HepG2 (cell line): ENCODE data around the gene PLD2. TPM values are rescaled to one million over a fixed set of nuclear protein-coding genes. Genes with fewer than 3 reads are reported as not detected.

Experiments
- FOXO1 ChIP-seq: sonication (generic); formaldehyde crosslinking; IDR thresholded peaks from 2 replicates; pipeline ENCODE4 v1.4.0; 2020; ENCODE audit warnings: missing genetic modification reagents
- JDP2 ChIP-seq: sonication (generic); formaldehyde crosslinking; IDR thresholded peaks from 2 replicates; pipeline ENCODE4 v1.8.1; 2022; ENCODE audit warnings: missing genetic modification reagents, borderline replicate concordance
- KAT7 ChIP-seq: IDR thresholded peaks from 2 replicates; pipeline ENCODE4 v1.6.1; 2018; ENCODE audit warnings: borderline replicate concordance, missing compliant biosample characterization
- MED13 ChIP-seq: sonication (generic); formaldehyde crosslinking; IDR thresholded peaks from 2 replicates; pipeline ENCODE4 v1.5.0; 2020; ENCODE audit warnings: missing genetic modification reagents
- MED8 ChIP-seq: sonication (generic); formaldehyde crosslinking; IDR thresholded peaks from 2 replicates; pipeline ENCODE4 v1.8.1; 2023; ENCODE audit warnings: mild to moderate bottlenecking, missing genetic modification reagents; ENCODE audit not compliant: insufficient replicate concordance
- RAD21 ChIP-seq: fragments of 450-650 bp; formaldehyde crosslinking; IDR thresholded peaks from 2 replicates; pipeline ENCODE4 v1.5.0; 2020; ENCODE audit warnings: mild to moderate bottlenecking
- TAF15 ChIP-seq: fragments of 200-400 bp; formaldehyde crosslinking; IDR thresholded peaks from one replicate; pipeline ENCODE4 v1.6.1; 2018; ENCODE audit warnings: mild to moderate bottlenecking, low read depth, low read length; ENCODE audit not compliant: poor library complexity, severe bottlenecking
- THAP11 ChIP-seq: IDR thresholded peaks from 2 replicates; pipeline ENCODE4 v1.6.1; 2016; ENCODE audit warnings: missing biosample characterization, missing genetic modification reagents
- ZFP82 ChIP-seq: sonication (generic); formaldehyde crosslinking; IDR thresholded peaks from 2 replicates; pipeline ENCODE4 v1.5.1; 2020; ENCODE audit warnings: mild to moderate bottlenecking, missing genetic modification reagents, borderline replicate concordance
- ZNF331 ChIP-seq: sonication (generic); formaldehyde crosslinking; IDR thresholded peaks from 2 replicates; pipeline ENCODE4 v1.4.0; 2020; ENCODE audit warnings: missing genetic modification reagents
- ZNF672 ChIP-seq: sonication (generic); formaldehyde crosslinking; IDR thresholded peaks from 2 replicates; pipeline ENCODE4 v1.8.1; 2022; ENCODE audit warnings: missing genetic modification reagents
- ZSCAN25 ChIP-seq: sonication (generic); formaldehyde crosslinking; IDR thresholded peaks from 2 replicates; pipeline ENCODE4 v1.8.0; 2022; ENCODE audit warnings: mild to moderate bottlenecking, missing genetic modification reagents
- polyA plus RNA-seq, 8 experiments: library from polyadenylated mRNA; depleted of rRNA in 3 of 8; stranded (reverse) in 7 of 8; unstranded in 1 of 8; fragments of >200 nt; fragmentation: Illumina TruSeq in 4 of 8; extraction: Trizol in 4 of 8; gene quantifications; 2 replicates each; pipeline versions ENCODE4 v1.2.1 to v1.2.3, GENCODE V29; 2011 to 2016; ENCODE audit warnings: low read depth in 4 of 8, missing spikeins in 1 of 8, mixed read lengths in 1 of 8; ENCODE audit not compliant: insufficient read depth in 1 of 8
- total RNA-seq, 5 experiments: library from RNA; depleted of rRNA; stranded (reverse); fragments of >200 nt; fragmentation: Illumina TruSeq; extraction: Trizol; gene quantifications; 2 replicates each; pipeline ENCODE4 v1.2.3, GENCODE V29; 2016; ENCODE audit warnings: low read depth in 1 of 5
- TF ChIP-seq, protein P1 (sequence below): sonication (generic); formaldehyde crosslinking; IDR thresholded peaks from 2 replicates; pipeline ENCODE4 v1.5.0; 2020; ENCODE audit warnings: mild to moderate bottlenecking, missing genetic modification reagents
- TF ChIP-seq, protein P2 (sequence below): sonication (generic); formaldehyde crosslinking; conservative IDR thresholded peaks from 2 replicates; pipeline ENCODE4 v1.8.1; 2023; ENCODE audit warnings: missing genetic modification reagents
- TF ChIP-seq, protein P3 (sequence below): IDR thresholded peaks from 2 replicates; pipeline ENCODE4 v1.6.1; 2016; ENCODE audit warnings: missing genetic modification reagents, missing compliant biosample characterization
- TF ChIP-seq, protein P4 (sequence below): sonication (generic); formaldehyde crosslinking; IDR thresholded peaks from 2 replicates; pipeline ENCODE4 v1.5.1; 2020; ENCODE audit warnings: mild to moderate bottlenecking, missing genetic modification reagents, moderate library complexity
- TF ChIP-seq, protein P5 (sequence below): sonication (generic); formaldehyde crosslinking; IDR thresholded peaks from 2 replicates; pipeline ENCODE4 v1.5.1; 2020; ENCODE audit warnings: mild to moderate bottlenecking, missing genetic modification reagents, moderate library complexity
- TF ChIP-seq, protein P6 (sequence below): sonication (generic); formaldehyde crosslinking; IDR thresholded peaks from 2 replicates; pipeline ENCODE4 v1.5.0; 2020; ENCODE audit warnings: missing genetic modification reagents

Gene PLD2
- total and polyA plus RNA-seq, 2 of the 13 experiments (the other 11 are each of a cell fraction or from before 2014, with no cell fraction given) = 13.4 to 29.7 TPM

DNA sequence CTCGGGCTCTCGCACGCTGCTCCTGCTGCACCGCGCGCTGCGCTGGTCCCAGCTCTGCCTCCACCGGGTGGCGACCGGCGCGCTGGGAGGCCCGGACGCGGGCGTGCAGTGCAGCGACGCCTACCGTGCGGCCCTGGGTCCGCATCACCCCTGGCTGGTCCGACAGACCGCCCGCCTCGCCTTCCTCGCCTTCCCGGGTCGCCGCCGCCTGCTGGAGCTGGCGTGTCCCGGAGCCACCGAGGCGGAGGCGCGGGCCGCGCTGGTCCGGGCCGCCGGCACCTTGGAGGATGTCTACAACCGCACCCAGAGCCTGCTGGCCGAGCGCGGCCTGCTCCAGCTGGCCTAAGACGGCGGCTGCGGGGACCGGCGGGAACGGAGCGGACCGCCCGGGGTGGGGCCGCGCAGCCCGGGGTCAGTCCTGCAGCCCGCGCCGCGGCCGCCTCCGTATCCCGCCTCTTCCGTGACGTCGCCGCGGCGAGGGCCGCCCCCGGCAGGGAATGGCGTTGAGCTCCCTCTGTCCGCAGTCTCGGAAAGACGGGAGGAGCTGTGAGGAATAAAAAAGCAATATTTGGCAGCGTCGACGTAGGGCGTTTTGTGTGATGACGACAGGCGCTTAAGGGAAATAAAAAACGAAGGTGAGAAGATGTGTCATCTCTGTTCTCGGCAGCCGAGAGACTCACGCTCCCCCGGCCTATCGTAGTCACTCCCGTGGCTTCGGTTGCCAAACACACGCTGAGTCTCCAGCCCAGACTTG, 16.8 kb upstream of the PLD2 start (continued):
- TF ChIP-seq, protein P1, sequence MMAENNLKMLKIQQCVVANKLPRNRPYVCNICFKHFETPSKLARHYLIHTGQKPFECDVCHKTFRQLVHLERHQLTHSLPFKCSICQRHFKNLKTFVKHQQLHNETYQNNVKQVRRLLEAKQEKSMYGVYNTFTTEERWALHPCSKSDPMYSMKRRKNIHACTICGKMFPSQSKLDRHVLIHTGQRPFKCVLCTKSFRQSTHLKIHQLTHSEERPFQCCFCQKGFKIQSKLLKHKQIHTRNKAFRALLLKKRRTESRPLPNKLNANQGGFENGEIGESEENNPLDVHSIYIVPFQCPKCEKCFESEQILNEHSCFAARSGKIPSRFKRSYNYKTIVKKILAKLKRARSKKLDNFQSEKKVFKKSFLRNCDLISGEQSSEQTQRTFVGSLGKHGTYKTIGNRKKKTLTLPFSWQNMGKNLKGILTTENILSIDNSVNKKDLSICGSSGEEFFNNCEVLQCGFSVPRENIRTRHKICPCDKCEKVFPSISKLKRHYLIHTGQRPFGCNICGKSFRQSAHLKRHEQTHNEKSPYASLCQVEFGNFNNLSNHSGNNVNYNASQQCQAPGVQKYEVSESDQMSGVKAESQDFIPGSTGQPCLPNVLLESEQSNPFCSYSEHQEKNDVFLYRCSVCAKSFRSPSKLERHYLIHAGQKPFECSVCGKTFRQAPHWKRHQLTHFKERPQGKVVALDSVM (CRISPR knock-in tag) = peak; percentile 88
- TF ChIP-seq TAF15 = no peak
- TF ChIP-seq ZFP82 (CRISPR knock-in tag) = no peak
- peak; percentile 98 for TF ChIP-seq RAD21
- TF ChIP-seq ZNF331 = peak; percentile 54; the same call in 1 of the 2 replicates
- peak; percentile 81; the same call in 1 of the 2 replicates for TF ChIP-seq ZNF672 (CRISPR knock-in tag)
- TF ChIP-seq ZSCAN25 (CRISPR knock-in tag) = peak; percentile 50; the same call in 1 of the 2 replicates
- peak; percentile 16; the same call in 1 of the 2 replicates for TF ChIP-seq MED13 (CRISPR knock-in tag)
- TF ChIP-seq FOXO1 = peak; percentile 33; the same call in 1 of the 2 replicates
- peak; percentile 6 for TF ChIP-seq MED8
- TF ChIP-seq, protein P2, sequence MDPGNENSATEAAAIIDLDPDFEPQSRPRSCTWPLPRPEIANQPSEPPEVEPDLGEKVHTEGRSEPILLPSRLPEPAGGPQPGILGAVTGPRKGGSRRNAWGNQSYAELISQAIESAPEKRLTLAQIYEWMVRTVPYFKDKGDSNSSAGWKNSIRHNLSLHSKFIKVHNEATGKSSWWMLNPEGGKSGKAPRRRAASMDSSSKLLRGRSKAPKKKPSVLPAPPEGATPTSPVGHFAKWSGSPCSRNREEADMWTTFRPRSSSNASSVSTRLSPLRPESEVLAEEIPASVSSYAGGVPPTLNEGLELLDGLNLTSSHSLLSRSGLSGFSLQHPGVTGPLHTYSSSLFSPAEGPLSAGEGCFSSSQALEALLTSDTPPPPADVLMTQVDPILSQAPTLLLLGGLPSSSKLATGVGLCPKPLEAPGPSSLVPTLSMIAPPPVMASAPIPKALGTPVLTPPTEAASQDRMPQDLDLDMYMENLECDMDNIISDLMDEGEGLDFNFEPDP (CRISPR knock-in tag) = no peak
- TF ChIP-seq, protein P3, sequence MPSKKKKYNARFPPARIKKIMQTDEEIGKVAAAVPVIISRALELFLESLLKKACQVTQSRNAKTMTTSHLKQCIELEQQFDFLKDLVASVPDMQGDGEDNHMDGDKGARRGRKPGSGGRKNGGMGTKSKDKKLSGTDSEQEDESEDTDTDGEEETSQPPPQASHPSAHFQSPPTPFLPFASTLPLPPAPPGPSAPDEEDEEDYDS (CRISPR knock-in tag) = no peak; the same call in 1 of the 2 replicates
- TF ChIP-seq, protein P4, sequence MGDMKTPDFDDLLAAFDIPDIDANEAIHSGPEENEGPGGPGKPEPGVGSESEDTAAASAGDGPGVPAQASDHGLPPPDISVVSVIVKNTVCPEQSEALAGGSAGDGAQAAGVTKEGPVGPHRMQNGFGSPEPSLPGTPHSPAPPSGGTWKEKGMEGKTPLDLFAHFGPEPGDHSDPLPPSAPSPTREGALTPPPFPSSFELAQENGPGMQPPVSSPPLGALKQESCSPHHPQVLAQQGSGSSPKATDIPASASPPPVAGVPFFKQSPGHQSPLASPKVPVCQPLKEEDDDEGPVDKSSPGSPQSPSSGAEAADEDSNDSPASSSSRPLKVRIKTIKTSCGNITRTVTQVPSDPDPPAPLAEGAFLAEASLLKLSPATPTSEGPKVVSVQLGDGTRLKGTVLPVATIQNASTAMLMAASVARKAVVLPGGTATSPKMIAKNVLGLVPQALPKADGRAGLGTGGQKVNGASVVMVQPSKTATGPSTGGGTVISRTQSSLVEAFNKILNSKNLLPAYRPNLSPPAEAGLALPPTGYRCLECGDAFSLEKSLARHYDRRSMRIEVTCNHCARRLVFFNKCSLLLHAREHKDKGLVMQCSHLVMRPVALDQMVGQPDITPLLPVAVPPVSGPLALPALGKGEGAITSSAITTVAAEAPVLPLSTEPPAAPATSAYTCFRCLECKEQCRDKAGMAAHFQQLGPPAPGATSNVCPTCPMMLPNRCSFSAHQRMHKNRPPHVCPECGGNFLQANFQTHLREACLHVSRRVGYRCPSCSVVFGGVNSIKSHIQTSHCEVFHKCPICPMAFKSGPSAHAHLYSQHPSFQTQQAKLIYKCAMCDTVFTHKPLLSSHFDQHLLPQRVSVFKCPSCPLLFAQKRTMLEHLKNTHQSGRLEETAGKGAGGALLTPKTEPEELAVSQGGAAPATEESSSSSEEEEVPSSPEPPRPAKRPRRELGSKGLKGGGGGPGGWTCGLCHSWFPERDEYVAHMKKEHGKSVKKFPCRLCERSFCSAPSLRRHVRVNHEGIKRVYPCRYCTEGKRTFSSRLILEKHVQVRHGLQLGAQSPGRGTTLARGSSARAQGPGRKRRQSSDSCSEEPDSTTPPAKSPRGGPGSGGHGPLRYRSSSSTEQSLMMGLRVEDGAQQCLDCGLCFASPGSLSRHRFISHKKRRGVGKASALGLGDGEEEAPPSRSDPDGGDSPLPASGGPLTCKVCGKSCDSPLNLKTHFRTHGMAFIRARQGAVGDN (CRISPR knock-in tag) = peak; percentile 90
- TF ChIP-seq THAP11 (CRISPR knock-in tag) = peak; percentile 79; the same call in 1 of the 2 replicates
- TF ChIP-seq, protein P5, sequence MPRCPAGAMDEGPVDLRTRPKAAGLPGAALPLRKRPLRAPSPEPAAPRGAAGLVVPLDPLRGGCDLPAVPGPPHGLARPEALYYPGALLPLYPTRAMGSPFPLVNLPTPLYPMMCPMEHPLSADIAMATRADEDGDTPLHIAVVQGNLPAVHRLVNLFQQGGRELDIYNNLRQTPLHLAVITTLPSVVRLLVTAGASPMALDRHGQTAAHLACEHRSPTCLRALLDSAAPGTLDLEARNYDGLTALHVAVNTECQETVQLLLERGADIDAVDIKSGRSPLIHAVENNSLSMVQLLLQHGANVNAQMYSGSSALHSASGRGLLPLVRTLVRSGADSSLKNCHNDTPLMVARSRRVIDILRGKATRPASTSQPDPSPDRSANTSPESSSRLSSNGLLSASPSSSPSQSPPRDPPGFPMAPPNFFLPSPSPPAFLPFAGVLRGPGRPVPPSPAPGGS (CRISPR knock-in tag) = peak; percentile 61; the same call in 1 of the 2 replicates
- peak; percentile 70; the same call in 1 of the 2 replicates for TF ChIP-seq JDP2 (CRISPR knock-in tag)
- 0 out of 2 replicates have a peak, but pooled peaks have one; percentile 64 for TF ChIP-seq KAT7 (CRISPR knock-in tag)
- TF ChIP-seq, protein P6, sequence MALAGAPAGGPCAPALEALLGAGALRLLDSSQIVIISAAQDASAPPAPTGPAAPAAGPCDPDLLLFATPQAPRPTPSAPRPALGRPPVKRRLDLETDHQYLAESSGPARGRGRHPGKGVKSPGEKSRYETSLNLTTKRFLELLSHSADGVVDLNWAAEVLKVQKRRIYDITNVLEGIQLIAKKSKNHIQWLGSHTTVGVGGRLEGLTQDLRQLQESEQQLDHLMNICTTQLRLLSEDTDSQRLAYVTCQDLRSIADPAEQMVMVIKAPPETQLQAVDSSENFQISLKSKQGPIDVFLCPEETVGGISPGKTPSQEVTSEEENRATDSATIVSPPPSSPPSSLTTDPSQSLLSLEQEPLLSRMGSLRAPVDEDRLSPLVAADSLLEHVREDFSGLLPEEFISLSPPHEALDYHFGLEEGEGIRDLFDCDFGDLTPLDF (CRISPR knock-in tag) = peak; percentile 60
